Tibial nerve (tissue), 4 donors: ENCODE measurements around the gene CNST. TPM values are rescaled to one million over a fixed set of nuclear protein-coding genes. Genes with fewer than 3 reads are reported as not detected.

Experiments used
- DNase-seq, 2 donors: peaks; one replicate each; pipeline ENCODE4 v3.0.0-alpha.2; 2019; ENCODE audit warnings: low spot score in 2 of 2
- H3K27ac ChIP-seq, 4 donors: fragments of 200-600 bp; sonication (generic) in 3 of 4; one replicate each; pipeline ENCODE4 v1.5.1; 2017 to 2019; ENCODE audit warnings: mild to moderate bottlenecking in 1 of 4
- H3K27me3 ChIP-seq, 2 donors: fragments of 200-600 bp; sonication (generic) in 1 of 2; one replicate each; pipeline versions ENCODE4 v1.5.1 to v1.6.0; 2017 to 2019
- H3K36me3 ChIP-seq, 3 donors: fragments of 200-600 bp; sonication (generic); one replicate each; pipeline ENCODE4 v1.5.1; 2018 to 2019
- H3K4me1 ChIP-seq, 4 donors: fragments of 200-600 bp; sonication (generic) in 3 of 4; one replicate each; pipeline ENCODE4 v1.5.1; 2017 to 2019
- H3K4me3 ChIP-seq, 4 donors: fragments of 200-600 bp; sonication (generic) in 3 of 4; one replicate each; pipeline ENCODE4 v1.5.1; 2017 to 2019; ENCODE audit warnings: mild to moderate bottlenecking in 1 of 4, moderate library complexity in 1 of 4
- H3K9me3 ChIP-seq, 4 donors: fragments of 200-600 bp; sonication (generic) in 3 of 4; one replicate each; pipeline ENCODE4 v1.5.1; 2017 to 2019
- CTCF ChIP-seq, 5 experiments: fragments of 200-600 bp in 3 of 5; fragments of 450-650 bp in 2 of 5; sonication (generic) in 3 of 5; IDR thresholded peaks; one replicate each; pipeline ENCODE4 v1.5.1; 2016 to 2019; ENCODE audit warnings: antibody characterized with exemption in 5 of 5, mild to moderate bottlenecking in 3 of 5, moderate library complexity in 2 of 5
- EP300 ChIP-seq, 2 donors: sonication (generic); formaldehyde crosslinking; IDR thresholded peaks; one replicate each; pipeline ENCODE4 v1.6.1; 2017; ENCODE audit warnings: antibody characterized with exemption in 2 of 2, mild to moderate bottlenecking in 1 of 2
- POLR2A ChIP-seq, 2 donors: fragments of 450-650 bp; IDR thresholded peaks; one replicate each; pipeline ENCODE4 v1.6.1; 2017; ENCODE audit warnings: antibody characterized with exemption in 2 of 2, mild to moderate bottlenecking in 2 of 2, moderate library complexity in 2 of 2
- WGBS, 2 donors: methylation state at CpG; one replicate each; pipeline ENCODE4 v1.1.5; 2018; 5-methylcytosine and 5-hydroxymethylcytosine counted together
- total RNA-seq, 4 donors: library from RNA; depleted of rRNA; stranded (reverse); fragments of >200 nt; gene quantifications; one replicate each; pipeline ENCODE4 v1.1.0, GENCODE V29; 2016

Gene CNST
- total RNA-seq, 4 donors from 2014 or later = 16.5 to 20.3 (median 17.9) TPM

GRCh38 chr1:246669659-246670058, 103.4 kb downstream of the CNST start:
- no peaks in the 10 kb centered on the region for H3K9me3 ChIP-seq
- H3K27ac ChIP-seq = no peak overlapping the region
- no peaks in the 10 kb centered on the region for H3K27me3 ChIP-seq
- TF ChIP-seq CTCF (IDR thresholded peaks at IDR 0.05) = no peak
- TF ChIP-seq EP300 (IDR thresholded peaks at IDR 0.05) = no peak
- TF ChIP-seq POLR2A (IDR thresholded peaks at IDR 0.05) = no peak
- DNase-seq = no peak
- H3K36me3 ChIP-seq = peaks cover 0 to 43% (median 0%) of the 10 kb centered on the region in 3 donors
- no peak overlapping the region for H3K4me3 ChIP-seq
- 82 to 85% methylated on average over 6 of the region's 6 CpGs for WGBS, 2 donors
- no peaks in the 10 kb centered on the region for H3K4me1 ChIP-seq

DNA sequence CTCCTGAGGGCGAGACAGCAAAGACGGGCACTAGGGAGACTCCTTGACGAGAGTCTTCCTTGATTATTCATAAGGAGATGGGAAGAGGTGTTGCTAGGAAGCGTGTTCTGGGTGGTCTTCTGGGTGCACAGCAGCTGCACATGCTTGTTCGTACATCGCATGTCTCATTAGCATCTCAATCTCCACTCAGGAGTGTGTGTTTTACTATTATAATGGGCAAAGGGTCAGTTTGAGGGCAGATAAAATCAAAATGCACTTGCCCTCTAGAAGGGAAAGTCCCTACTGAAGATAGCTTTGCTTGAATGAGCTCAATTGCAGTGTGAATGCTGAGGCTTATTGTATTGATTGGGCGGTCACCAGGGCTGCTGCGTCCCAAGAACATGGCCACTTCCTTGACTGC, 107.8 kb downstream of the CNST start:
- no peak for DNase-seq
- H3K27ac ChIP-seq = no peak overlapping the region
- no peak overlapping the region for H3K4me3 ChIP-seq
- TF ChIP-seq CTCF (IDR thresholded peaks at IDR 0.05) = no peak
- TF ChIP-seq EP300 (IDR thresholded peaks at IDR 0.05) = no peak
- no peak for TF ChIP-seq POLR2A (IDR thresholded peaks at IDR 0.05)
- H3K9me3 ChIP-seq = no peaks in the 10 kb centered on the region
- H3K27me3 ChIP-seq = no peaks in the 10 kb centered on the region
- WGBS, 2 donors = 86 to 92% methylated on average over 8 of the region's 8 CpGs
- H3K36me3 ChIP-seq = peaks cover 0 to 13% (median 0%) of the 10 kb centered on the region in 3 donors
- no peaks in the 10 kb centered on the region for H3K4me1 ChIP-seq

DNA sequence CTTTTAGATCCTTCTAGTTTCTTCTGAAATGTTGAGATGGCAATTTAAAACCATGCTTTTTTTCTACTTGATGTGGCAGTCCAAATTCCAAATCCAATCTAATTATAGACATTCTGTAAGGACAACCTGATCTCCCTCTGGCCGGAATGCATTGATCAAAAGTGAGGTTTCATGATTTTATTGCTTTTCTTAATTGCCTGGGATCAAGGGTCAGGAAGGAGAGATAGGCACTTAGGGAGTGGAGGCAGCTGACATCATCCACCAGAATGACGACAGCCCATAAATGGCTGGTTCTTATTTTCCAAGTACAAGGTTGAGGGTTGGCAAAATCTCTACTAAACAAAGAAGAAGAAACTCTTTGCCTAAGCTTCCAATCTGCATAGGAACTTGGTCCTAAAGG, 111.6 kb downstream of the CNST start:
- H3K36me3 ChIP-seq = peaks cover 0 to 3% (median 0%) of the 10 kb centered on the region in 3 donors
- no peaks in the 10 kb centered on the region for H3K9me3 ChIP-seq
- H3K27ac ChIP-seq = no peak overlapping the region
- no peak for TF ChIP-seq POLR2A (IDR thresholded peaks at IDR 0.05)
- no peak for TF ChIP-seq EP300 (IDR thresholded peaks at IDR 0.05)
- no peaks in the 10 kb centered on the region for H3K27me3 ChIP-seq
- 41 to 50% methylated on average over 2 of the region's 2 CpGs for WGBS, 2 donors
- no peak overlapping the region for H3K4me3 ChIP-seq
- peaks cover 0 to 22% (median 5%) of the 10 kb centered on the region in 4 donors for H3K4me1 ChIP-seq
- DNase-seq = no peak

DNA sequence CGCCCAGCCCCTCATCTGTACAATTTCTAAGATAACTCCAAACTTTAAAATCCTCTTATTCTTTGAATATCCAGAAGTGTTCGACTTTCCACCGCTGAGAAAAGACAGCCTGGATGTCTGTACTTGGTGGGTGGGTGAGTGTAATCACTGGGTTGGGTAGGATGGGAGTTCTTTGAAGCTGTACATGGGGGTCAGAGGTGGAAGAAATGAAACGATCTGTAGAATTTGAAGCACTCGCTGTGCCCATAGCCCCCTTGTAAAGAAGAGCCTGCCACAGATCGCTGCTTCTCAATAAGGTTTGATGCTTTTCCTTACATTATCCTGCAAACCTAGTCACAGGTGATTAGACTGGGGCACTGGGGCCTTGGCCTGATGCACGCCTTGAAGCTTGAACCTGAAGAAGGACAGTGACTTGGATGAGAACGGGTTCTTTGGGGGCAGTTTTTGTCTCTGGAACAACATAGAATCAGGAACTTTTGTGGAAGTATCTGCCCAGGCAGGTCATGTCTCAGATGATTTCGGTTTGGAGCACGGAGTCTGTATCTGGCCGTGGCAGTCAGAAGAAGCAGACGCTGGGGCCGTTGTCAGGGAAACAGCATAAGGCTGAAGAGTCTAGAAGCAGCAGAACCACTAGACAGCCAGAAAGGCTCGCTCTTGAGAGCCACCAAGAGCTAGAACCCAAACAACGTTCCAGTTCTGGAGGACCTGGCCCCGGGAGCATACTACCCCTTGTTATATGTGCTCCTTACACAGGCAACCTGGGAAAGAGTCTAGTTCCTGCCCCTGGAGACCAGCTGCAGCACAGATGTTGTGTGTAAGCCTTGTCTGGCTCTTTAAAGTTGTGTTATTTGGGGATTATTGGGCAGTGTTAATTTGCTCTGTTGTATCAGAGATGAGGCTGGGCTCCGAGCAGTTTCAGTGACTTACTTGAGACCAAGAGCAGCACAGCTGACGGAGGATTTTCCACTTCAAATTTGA, 112.8 kb downstream of the CNST start:
- H3K4me1 ChIP-seq = peaks cover 0 to 22% (median 5%) of the 10 kb centered on the region in 4 donors
- H3K4me3 ChIP-seq = no peak overlapping the region
- no peaks in the 10 kb centered on the region for H3K9me3 ChIP-seq
- TF ChIP-seq EP300 (IDR thresholded peaks at IDR 0.05) = no peak
- no peak for TF ChIP-seq CTCF (IDR thresholded peaks at IDR 0.05)
- TF ChIP-seq POLR2A (IDR thresholded peaks at IDR 0.05) = no peak
- H3K27me3 ChIP-seq = no peaks in the 10 kb centered on the region
- WGBS, 2 donors = 66 to 77% methylated on average over 18 of the region's 18 CpGs
- no peak for DNase-seq
- no peaks in the 10 kb centered on the region for H3K36me3 ChIP-seq
- no peak overlapping the region for H3K27ac ChIP-seq

DNA sequence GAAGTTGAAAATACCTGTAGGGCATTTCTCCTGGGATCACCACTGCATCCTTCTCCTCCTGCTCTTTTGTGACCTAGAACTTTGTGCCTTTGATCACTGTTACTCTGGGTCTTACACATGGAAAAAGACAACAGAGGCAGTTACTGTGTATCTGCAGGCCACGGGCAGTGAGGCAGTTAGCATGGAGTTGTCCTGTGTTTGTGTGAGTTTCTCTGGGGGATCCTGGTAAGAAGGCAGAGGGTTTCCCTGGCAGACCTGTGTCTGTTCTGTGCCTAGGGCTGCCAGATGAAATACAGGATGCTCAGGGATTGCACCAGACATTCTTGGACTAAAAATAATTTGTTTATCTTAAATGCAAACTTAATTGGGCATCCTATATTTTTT, 113.5 kb downstream of the CNST start:
- H3K36me3 ChIP-seq = no peaks in the 10 kb centered on the region
- no peak overlapping the region for H3K27ac ChIP-seq
- 41 to 58% methylated on average over 1 of the region's 1 CpG for WGBS, 2 donors
- TF ChIP-seq POLR2A (IDR thresholded peaks at IDR 0.05) (no peak), EP300 (IDR thresholded peaks at IDR 0.05) (no peak), CTCF (IDR thresholded peaks at IDR 0.05) (no peak)
- H3K4me1 ChIP-seq = peaks cover 0 to 22% (median 5%) of the 10 kb centered on the region in 4 donors
- DNase-seq = no peak
- no peak overlapping the region for H3K4me3 ChIP-seq
- no peaks in the 10 kb centered on the region for H3K27me3 ChIP-seq
- no peaks in the 10 kb centered on the region for H3K9me3 ChIP-seq
